Ishikawa (cell line): ENCODE measurements around the gene PGF.
A peak's percentile ranks its signal among the peaks of the same experiment; 100 is the strongest.

ENCODE experiments used
- CEBPB ChIP-seq: IDR thresholded peaks from 2 replicates; pipeline ENCODE4 v1.6.1; 2012
- CREB1 ChIP-seq: IDR thresholded peaks from 2 replicates; pipeline ENCODE4 v1.6.1; 2012; ENCODE audit warnings: low read depth
- EGR1 ChIP-seq: IDR thresholded peaks from 2 replicates; pipeline ENCODE4 v1.6.1; 2012
- EP300 ChIP-seq: IDR thresholded peaks from 2 replicates; pipeline ENCODE4 v1.6.1; 2012; ENCODE audit warnings: borderline replicate concordance
- FOXM1 ChIP-seq: IDR thresholded peaks from 2 replicates; pipeline ENCODE4 v1.6.1; 2012; ENCODE audit warnings: low read depth, borderline replicate concordance
- NFIC ChIP-seq: IDR thresholded peaks from 2 replicates; pipeline ENCODE4 v1.6.1; 2012
- RAD21 ChIP-seq: IDR thresholded peaks from 2 replicates; pipeline ENCODE4 v1.6.1; 2012; ENCODE audit warnings: low read depth
- TAF1 ChIP-seq: IDR thresholded peaks from 2 replicates; pipeline ENCODE4 v1.6.1; 2012; ENCODE audit warnings: low read depth, mild to moderate bottlenecking
- TCF12 ChIP-seq: IDR thresholded peaks from 2 replicates; pipeline ENCODE4 v1.6.1; 2012; ENCODE audit warnings: low read depth
- TEAD4 ChIP-seq: IDR thresholded peaks from 2 replicates; pipeline ENCODE4 v1.6.1; 2012
- YY1 ChIP-seq: IDR thresholded peaks from 2 replicates; pipeline ENCODE4 v1.6.1; 2012; ENCODE audit warnings: low read depth
- ZBTB7A ChIP-seq: IDR thresholded peaks from 2 replicates; pipeline ENCODE4 v1.6.1; 2012; ENCODE audit warnings: low read depth
- TF ChIP-seq, protein P1 (sequence below): IDR thresholded peaks from 2 replicates; pipeline ENCODE4 v1.6.1; 2012
- TF ChIP-seq, protein P2 (sequence below): IDR thresholded peaks from 2 replicates; pipeline ENCODE4 v1.6.1; 2012
- TF ChIP-seq, protein P3 (sequence below): IDR thresholded peaks from 2 replicates; pipeline ENCODE4 v1.6.1; 2012; ENCODE audit warnings: low read depth, mild to moderate bottlenecking

PGF gene

DNA sequence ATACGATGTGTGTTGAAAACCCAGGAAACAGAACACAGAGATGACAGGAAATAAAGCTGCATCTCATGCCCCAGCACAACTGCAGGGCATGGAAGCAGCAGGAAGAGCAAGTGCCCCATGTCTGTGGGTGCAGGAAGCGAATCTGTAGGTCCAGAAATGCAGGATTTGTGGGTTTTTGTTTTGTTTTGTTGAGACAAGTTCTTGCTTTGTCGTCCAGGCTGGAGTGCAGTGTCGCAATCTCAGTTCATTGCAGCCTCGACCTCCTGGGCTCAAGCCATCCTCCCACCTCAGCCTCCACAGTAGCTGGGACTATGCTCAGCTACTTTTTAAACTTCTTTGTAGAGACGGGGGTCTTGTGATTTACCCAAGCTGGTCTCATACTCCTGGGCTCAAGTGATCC is 26.2 kb downstream of the PGF start:
- TF ChIP-seq RAD21 (no peak), TCF12 (no peak), YY1 (no peak), TEAD4 (no peak), TAF1 (no peak), CEBPB (no peak), EP300 (no peak), EGR1 (no peak), ZBTB7A (no peak), CREB1 (no peak), NFIC (no peak), FOXM1 (no peak)
- TF ChIP-seq, protein P1, sequence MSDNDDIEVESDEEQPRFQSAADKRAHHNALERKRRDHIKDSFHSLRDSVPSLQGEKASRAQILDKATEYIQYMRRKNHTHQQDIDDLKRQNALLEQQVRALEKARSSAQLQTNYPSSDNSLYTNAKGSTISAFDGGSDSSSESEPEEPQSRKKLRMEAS: no peak
- TF ChIP-seq, protein P2, sequence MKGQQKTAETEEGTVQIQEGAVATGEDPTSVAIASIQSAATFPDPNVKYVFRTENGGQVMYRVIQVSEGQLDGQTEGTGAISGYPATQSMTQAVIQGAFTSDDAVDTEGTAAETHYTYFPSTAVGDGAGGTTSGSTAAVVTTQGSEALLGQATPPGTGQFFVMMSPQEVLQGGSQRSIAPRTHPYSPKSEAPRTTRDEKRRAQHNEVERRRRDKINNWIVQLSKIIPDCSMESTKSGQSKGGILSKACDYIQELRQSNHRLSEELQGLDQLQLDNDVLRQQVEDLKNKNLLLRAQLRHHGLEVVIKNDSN: no peak
- TF ChIP-seq, protein P3, sequence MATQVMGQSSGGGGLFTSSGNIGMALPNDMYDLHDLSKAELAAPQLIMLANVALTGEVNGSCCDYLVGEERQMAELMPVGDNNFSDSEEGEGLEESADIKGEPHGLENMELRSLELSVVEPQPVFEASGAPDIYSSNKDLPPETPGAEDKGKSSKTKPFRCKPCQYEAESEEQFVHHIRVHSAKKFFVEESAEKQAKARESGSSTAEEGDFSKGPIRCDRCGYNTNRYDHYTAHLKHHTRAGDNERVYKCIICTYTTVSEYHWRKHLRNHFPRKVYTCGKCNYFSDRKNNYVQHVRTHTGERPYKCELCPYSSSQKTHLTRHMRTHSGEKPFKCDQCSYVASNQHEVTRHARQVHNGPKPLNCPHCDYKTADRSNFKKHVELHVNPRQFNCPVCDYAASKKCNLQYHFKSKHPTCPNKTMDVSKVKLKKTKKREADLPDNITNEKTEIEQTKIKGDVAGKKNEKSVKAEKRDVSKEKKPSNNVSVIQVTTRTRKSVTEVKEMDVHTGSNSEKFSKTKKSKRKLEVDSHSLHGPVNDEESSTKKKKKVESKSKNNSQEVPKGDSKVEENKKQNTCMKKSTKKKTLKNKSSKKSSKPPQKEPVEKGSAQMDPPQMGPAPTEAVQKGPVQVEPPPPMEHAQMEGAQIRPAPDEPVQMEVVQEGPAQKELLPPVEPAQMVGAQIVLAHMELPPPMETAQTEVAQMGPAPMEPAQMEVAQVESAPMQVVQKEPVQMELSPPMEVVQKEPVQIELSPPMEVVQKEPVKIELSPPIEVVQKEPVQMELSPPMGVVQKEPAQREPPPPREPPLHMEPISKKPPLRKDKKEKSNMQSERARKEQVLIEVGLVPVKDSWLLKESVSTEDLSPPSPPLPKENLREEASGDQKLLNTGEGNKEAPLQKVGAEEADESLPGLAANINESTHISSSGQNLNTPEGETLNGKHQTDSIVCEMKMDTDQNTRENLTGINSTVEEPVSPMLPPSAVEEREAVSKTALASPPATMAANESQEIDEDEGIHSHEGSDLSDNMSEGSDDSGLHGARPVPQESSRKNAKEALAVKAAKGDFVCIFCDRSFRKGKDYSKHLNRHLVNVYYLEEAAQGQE: no peak

DNA sequence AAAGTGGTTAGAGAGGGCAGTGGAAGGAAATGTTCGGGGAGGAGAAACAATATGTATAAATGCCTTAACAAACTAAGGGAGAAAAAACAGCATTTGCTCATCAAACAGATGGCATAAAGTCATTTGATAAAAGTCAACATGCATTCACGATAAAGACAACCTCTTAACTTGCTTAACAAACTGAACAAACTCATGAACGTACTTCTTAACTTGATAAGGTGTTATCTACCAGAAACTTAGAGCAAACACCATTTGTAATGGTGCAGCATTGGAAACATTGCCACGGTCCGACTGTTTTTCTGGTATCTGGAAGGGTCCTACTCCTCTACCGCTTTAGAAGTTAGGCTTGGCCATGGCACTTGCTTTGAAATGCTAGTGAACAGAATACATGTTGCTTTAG is 28.2 kb downstream of the PGF start:
- TF ChIP-seq CEBPB (no peak), EP300 (no peak), YY1 (no peak), NFIC (no peak), CREB1 (no peak), TEAD4 (no peak), TCF12 (no peak), EGR1 (no peak), ZBTB7A (no peak), TAF1 (no peak)
- TF ChIP-seq, protein P3: no peak

DNA sequence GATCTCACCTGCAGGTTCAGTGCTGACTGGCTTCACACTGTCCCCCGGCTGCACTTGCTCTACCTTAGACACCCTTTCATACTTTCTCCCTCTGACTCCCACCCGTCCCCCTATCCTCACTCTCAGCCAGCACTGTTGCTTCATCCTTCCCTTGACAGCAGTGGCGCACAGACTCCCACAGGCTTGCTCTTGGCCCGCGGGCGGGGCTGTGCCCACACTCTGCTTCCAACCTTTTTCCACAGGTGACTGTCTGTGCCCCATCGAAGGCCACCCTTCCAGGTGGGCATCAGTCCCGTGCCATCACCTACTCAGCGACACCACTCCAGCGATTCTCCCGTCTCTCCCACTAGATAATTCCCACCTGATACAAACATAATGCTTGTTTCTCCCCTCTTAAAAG is 31.3 kb downstream of the PGF start:
- no peak for TF ChIP-seq EP300
- TF ChIP-seq FOXM1: no peak
- TF ChIP-seq, protein P1: no peak
- TF ChIP-seq, protein P2: no peak
- no peak for TF ChIP-seq RAD21
- TF ChIP-seq ZBTB7A: no peak
- no peak for TF ChIP-seq TCF12
- TF ChIP-seq YY1: no peak
- TF ChIP-seq TEAD4: no peak
- TF ChIP-seq NFIC: no peak
- TF ChIP-seq EGR1: no peak
- TF ChIP-seq, protein P3: no peak
- TF ChIP-seq TAF1: no peak

DNA sequence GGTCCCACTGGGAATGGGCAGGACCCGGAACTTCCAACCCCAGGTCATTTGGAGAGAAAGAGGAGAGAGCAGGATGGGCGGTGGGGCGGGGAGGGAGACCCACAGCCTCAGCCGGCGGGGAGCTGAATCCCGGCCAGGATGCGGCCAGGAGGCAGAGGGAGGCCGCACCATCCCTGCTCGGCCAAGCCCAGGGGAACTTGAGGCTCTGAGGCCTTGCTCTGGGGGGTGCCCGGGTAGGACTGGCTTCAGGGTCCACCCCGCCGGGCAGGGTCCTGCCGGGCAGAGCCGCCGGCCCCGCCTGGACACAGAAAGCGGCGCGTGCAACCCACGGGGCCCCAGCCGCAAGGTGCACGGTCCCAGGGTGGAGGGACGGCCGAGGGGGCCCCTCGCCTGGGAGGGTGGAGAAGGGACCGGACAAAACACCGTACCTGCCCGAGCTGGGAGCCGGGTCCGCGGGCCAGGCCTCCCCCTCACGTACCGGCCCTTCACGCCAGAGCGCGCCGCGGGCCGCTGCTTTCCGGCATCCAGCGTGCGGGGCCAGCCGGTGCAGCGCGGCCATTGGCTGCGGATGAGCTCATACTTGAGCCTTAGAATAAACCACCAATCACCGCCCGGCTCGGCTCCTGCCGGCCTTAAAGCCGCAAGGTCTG is 32.5 kb downstream of the PGF start, which contains the start of gene RPS6KL1:
RPS6KL1 (minus strand) TSS at position 509 of the 650 bp plus-strand sequence. CDS start 1,719 bp downstream, outside the sequence.
- TF ChIP-seq NFIC: no peak
- TF ChIP-seq, protein P1: peak; percentile 71
- TF ChIP-seq ZBTB7A: peak; percentile 70
- TF ChIP-seq RAD21: no peak
- TF ChIP-seq, protein P3: no peak
- TF ChIP-seq TCF12: no peak
- TF ChIP-seq TEAD4: peak; percentile 21; the same call in 1 of the 2 replicates
- no peak for TF ChIP-seq YY1
- peak; percentile 78 for TF ChIP-seq TAF1
- TF ChIP-seq EP300: no peak
- TF ChIP-seq CEBPB: no peak
